ENCODE results near the gene UCK1. TPM values are rescaled to one million over a fixed set of nuclear protein-coding genes. Genes with fewer than 3 reads are reported as not detected.

Gene UCK1
- total and polyA plus RNA-seq, 2 experiments from 2014 or later = 22.2 to 36.8 TPM

- TF ChIP-seq CTCF (IDR thresholded peaks at IDR 0.05; ENCODE audit: poor library complexity) (no peak), EZH2 (IDR thresholded peaks at IDR 0.05; ENCODE audit: borderline replicate concordance) (no peak)
- Histone ChIP-seq H3K4me3 (no peak overlapping the region), H3K27me3 (no peaks in the 10 kb centered on the region), H3K27ac (no peak overlapping the region), H3K9me2 (replicated peaks; ENCODE audit: insufficient read depth) (no peaks in the 10 kb centered on the region), H3K36me3 (replicated peaks; ENCODE audit: insufficient read depth, low read depth) (no peaks in the 10 kb centered on the region), H3K4me2 (no peak overlapping the region), H2AFZ (no peak overlapping the region), H3K79me2 (peaks cover 5% of the 10 kb centered on the region), H3K9me3 (ENCODE audit: low read depth) (no peaks in the 10 kb centered on the region), H3K4me1 (ENCODE audit: insufficient read depth) (peaks cover 4% of the 10 kb centered on the region), H4K20me1 (ENCODE audit: insufficient read depth, poor library complexity, severe bottlenecking) (no peaks in the 10 kb centered on the region)
- DNase-seq (ENCODE audit: low spot score) = no peak
- WGBS (ENCODE audit: low lambda C conversion rate, missing lambda C conversion rate) = 86% methylated on average over 22 of the region's 23 CpGs
These were observed 6.3 kb downstream of the UCK1 start for GRCh38 chr9:131524665-131525315.

- Histone ChIP-seq H3K9me3 (ENCODE audit: low read depth) (no peaks in the 10 kb centered on the region), H3K27me3 (no peaks in the 10 kb centered on the region), H3K4me1 (ENCODE audit: insufficient read depth) (no peaks in the 10 kb centered on the region), H3K4me3 (no peak overlapping the region), H2AFZ (no peak overlapping the region), H3K79me2 (no peaks in the 10 kb centered on the region), H3K4me2 (no peak overlapping the region), H3K9me2 (replicated peaks; ENCODE audit: insufficient read depth) (no peaks in the 10 kb centered on the region), H3K36me3 (replicated peaks; ENCODE audit: insufficient read depth, low read depth) (no peaks in the 10 kb centered on the region), H3K27ac (no peak overlapping the region), H4K20me1 (ENCODE audit: insufficient read depth, poor library complexity, severe bottlenecking) (no peaks in the 10 kb centered on the region)
- TF ChIP-seq CTCF (IDR thresholded peaks at IDR 0.05; ENCODE audit: poor library complexity) = no peak
- no peak for TF ChIP-seq EZH2phosphoT487 (IDR thresholded peaks at IDR 0.05; ENCODE audit: low read depth, severe bottlenecking, unreplicated experiment)
- no peak for TF ChIP-seq EZH2 (IDR thresholded peaks at IDR 0.05; ENCODE audit: borderline replicate concordance)
- DNase-seq (ENCODE audit: low spot score) = no peak
- WGBS (ENCODE audit: low lambda C conversion rate, missing lambda C conversion rate) = 87% methylated on average over 29 of the region's 29 CpGs
These were observed 7.3 kb downstream of the UCK1 start for GRCh38 chr9:131523451-131524435.

GRCh38 chr9:131523086-131523388, 8.0 kb downstream of the UCK1 start:
- no peaks in the 10 kb centered on the region for H4K20me1 ChIP-seq (ENCODE audit: insufficient read depth, poor library complexity, severe bottlenecking)
- H3K4me2 ChIP-seq = no peak overlapping the region
- H3K9me2 ChIP-seq (replicated peaks; ENCODE audit: insufficient read depth) = no peaks in the 10 kb centered on the region
- H3K9me3 ChIP-seq (ENCODE audit: low read depth) = no peaks in the 10 kb centered on the region
- no peak overlapping the region for H3K4me3 ChIP-seq
- H3K27ac ChIP-seq = no peak overlapping the region
- 98% methylated on average over 9 of the region's 9 CpGs for WGBS (ENCODE audit: low lambda C conversion rate, missing lambda C conversion rate)
- no peak for DNase-seq (ENCODE audit: low spot score)
- no peaks in the 10 kb centered on the region for H3K36me3 ChIP-seq (replicated peaks; ENCODE audit: insufficient read depth, low read depth)
- H2AFZ ChIP-seq = no peak overlapping the region
- no peak for TF ChIP-seq EZH2 (IDR thresholded peaks at IDR 0.05; ENCODE audit: borderline replicate concordance)
- TF ChIP-seq EZH2phosphoT487 (IDR thresholded peaks at IDR 0.05; ENCODE audit: low read depth, severe bottlenecking, unreplicated experiment) = no peak
- TF ChIP-seq CTCF (IDR thresholded peaks at IDR 0.05; ENCODE audit: poor library complexity) = no peak
- H3K79me2 ChIP-seq = no peaks in the 10 kb centered on the region
- no peaks in the 10 kb centered on the region for H3K4me1 ChIP-seq (ENCODE audit: insufficient read depth)
- no peaks in the 10 kb centered on the region for H3K27me3 ChIP-seq
